LoVo (cell line): ENCODE measurements around the gene SORCS2.
"Not testable (repeated sequence)": the region's sequence is repeated elsewhere in the genome, so short reads cannot be mapped to it uniquely, and the experiment has no call there.

Experiments used
- DNase-seq: peaks from one replicate; pipeline ENCODE4 v3.0.0-alpha.2; 2016; ENCODE audit warnings: low spot score

Gene SORCS2

GRCh38 chr4:7199771-7200441, 7.6 kb downstream of the SORCS2 start:
- no peak for DNase-seq

- DNase-seq, result no peak
Measured at GRCh38 chr4:7200801-7201200, 8.5 kb downstream of the SORCS2 start.

- no peak for DNase-seq
Measured at GRCh38 chr4:7201420-7202305, 9.3 kb downstream of the SORCS2 start.

- DNase-seq, result no peak
Measured at GRCh38 chr4:7202411-7202810, 10.1 kb downstream of the SORCS2 start.

GRCh38 chr4:7204656-7205387, 12.5 kb downstream of the SORCS2 start:
- no peak for DNase-seq

GRCh38 chr4:7206385-7206784, 14.0 kb downstream of the SORCS2 start:
- no peak for DNase-seq

- no peak for DNase-seq
Measured at GRCh38 chr4:7206911-7207567, 14.7 kb downstream of the SORCS2 start.

GRCh38 chr4:7207628-7208231, 15.4 kb downstream of the SORCS2 start:
- no peak for DNase-seq

GRCh38 chr4:7208509-7209451, 16.4 kb downstream of the SORCS2 start:
- DNase-seq, result no peak

GRCh38 chr4:7209699-7210098, 17.4 kb downstream of the SORCS2 start:
- no peak for DNase-seq

- no peak for DNase-seq
Measured at GRCh38 chr4:7210824-7211223, 18.5 kb downstream of the SORCS2 start.

GRCh38 chr4:7212101-7212674, 19.9 kb downstream of the SORCS2 start:
- DNase-seq, result no peak

- no peak for DNase-seq
Measured at GRCh38 chr4:7212921-7213320, 20.6 kb downstream of the SORCS2 start.

GRCh38 chr4:7213807-7214206, 21.5 kb downstream of the SORCS2 start:
- DNase-seq, result no peak

GRCh38 chr4:7214359-7214758, 22.0 kb downstream of the SORCS2 start:
- no peak for DNase-seq

- not testable (repeated sequence) for DNase-seq
Measured at GRCh38 chr4:7215187-7215586, 22.8 kb downstream of the SORCS2 start.

- no peak for DNase-seq
Measured at GRCh38 chr4:7217039-7217438, 24.7 kb downstream of the SORCS2 start.

GRCh38 chr4:7217474-7218321, 25.4 kb downstream of the SORCS2 start:
- no peak for DNase-seq

GRCh38 chr4:7218686-7219085, 26.3 kb downstream of the SORCS2 start:
- DNase-seq, result no peak
